ENCODE measurements around the gene MAL.
A peak's percentile ranks its signal among the peaks of the same experiment; 100 is the strongest.
"Not testable (repeated sequence)": the region's sequence is repeated elsewhere in the genome, so short reads cannot be mapped to it uniquely, and the experiment has no call there.

The MAL gene

GRCh38 chr2:95034818-95035217 is 9.3 kb downstream of the MAL start:
- no peak for DNase-seq

GRCh38 chr2:95036596-95037383 is 11.3 kb downstream of the MAL start:
- DNase-seq: no peak

GRCh38 chr2:95037384-95037839 is 11.9 kb downstream of the MAL start:
- DNase-seq: no peak

GRCh38 chr2:95037841-95038585 is 12.5 kb downstream of the MAL start:
- DNase-seq: not testable (repeated sequence)

GRCh38 chr2:95038635-95039298 is 13.3 kb downstream of the MAL start:
- DNase-seq: no peak

- peak in 1 of 2 experiments; percentile 42 for DNase-seq
Observed at GRCh38 chr2:95039363-95039762, 13.9 kb downstream of the MAL start.

GRCh38 chr2:95039978-95040377 is 14.5 kb downstream of the MAL start:
- DNase-seq: no peak

- DNase-seq: no peak
Observed at GRCh38 chr2:95040426-95040825, 14.9 kb downstream of the MAL start.

- no peak for DNase-seq
Observed at GRCh38 chr2:95041060-95041823, 15.7 kb downstream of the MAL start.

- DNase-seq: no peak
Observed at GRCh38 chr2:95041824-95042442, 16.4 kb downstream of the MAL start.

GRCh38 chr2:95042472-95043271 is 17.2 kb downstream of the MAL start:
- no peak for DNase-seq

- no peak for DNase-seq
Observed at GRCh38 chr2:95043300-95044093, 18.0 kb downstream of the MAL start.

- DNase-seq: no peak
Observed at GRCh38 chr2:95044601-95045000, 19.1 kb downstream of the MAL start.

- no peak for DNase-seq
Observed at GRCh38 chr2:95046371-95047112, 21.0 kb downstream of the MAL start.

GRCh38 chr2:95047629-95048510 is 22.4 kb downstream of the MAL start:
- no peak for DNase-seq

GRCh38 chr2:95048825-95049682 is 23.5 kb downstream of the MAL start:
- no peak for DNase-seq

- no peak for DNase-seq
Observed at GRCh38 chr2:95049683-95049955, 24.1 kb downstream of the MAL start.

- DNase-seq: no peak
Observed at GRCh38 chr2:95049961-95050360, 24.5 kb downstream of the MAL start.

Measured in activated CD4-positive, alpha-beta T cell treated with anti-CD3 and anti-CD28 coated beads, Interleukin-2, amount 50 U/mL, for 4 hours (primary cell).